Measurements from ENCODE around the gene CRKL.

CRKL gene

DNA sequence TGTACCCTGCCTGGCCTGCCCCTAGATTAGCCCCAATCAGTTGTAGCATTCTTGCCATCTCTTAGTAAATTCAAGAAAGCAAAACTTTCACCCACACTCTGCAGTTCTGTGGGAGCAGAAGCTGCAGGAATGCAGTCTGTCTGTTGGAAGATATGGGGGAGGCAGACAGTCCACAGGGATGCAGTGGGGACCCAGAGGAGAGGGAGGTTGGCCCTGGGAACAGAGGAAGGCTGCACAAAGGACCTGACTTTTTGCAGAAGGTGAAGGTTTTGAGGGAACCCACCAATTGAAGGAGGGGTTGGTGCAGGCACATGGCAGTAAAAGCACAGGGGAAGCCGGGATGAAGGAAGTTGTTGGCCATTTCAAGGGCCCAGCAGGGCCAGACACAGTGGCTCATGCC, 41.9 kb upstream of the CRKL start:
- TF ChIP-seq, protein P1, sequence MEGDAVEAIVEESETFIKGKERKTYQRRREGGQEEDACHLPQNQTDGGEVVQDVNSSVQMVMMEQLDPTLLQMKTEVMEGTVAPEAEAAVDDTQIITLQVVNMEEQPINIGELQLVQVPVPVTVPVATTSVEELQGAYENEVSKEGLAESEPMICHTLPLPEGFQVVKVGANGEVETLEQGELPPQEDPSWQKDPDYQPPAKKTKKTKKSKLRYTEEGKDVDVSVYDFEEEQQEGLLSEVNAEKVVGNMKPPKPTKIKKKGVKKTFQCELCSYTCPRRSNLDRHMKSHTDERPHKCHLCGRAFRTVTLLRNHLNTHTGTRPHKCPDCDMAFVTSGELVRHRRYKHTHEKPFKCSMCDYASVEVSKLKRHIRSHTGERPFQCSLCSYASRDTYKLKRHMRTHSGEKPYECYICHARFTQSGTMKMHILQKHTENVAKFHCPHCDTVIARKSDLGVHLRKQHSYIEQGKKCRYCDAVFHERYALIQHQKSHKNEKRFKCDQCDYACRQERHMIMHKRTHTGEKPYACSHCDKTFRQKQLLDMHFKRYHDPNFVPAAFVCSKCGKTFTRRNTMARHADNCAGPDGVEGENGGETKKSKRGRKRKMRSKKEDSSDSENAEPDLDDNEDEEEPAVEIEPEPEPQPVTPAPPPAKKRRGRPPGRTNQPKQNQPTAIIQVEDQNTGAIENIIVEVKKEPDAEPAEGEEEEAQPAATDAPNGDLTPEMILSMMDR (IDR thresholded peaks at IDR 0.05): no peak
- H3K36me3 ChIP-seq (ENCODE audit: control insufficient read depth, insufficient read depth, low read length): no peaks in the 10 kb centered on the region
- H3K4me2 ChIP-seq (ENCODE audit: low read length): no peak overlapping the region
- no peaks in the 10 kb centered on the region for H3K4me1 ChIP-seq
- no peaks in the 10 kb centered on the region for H3K9me3 ChIP-seq (ENCODE audit: control insufficient read depth, low read length)
- no peaks in the 10 kb centered on the region for H3K79me2 ChIP-seq
- no peak overlapping the region for H2AFZ ChIP-seq
- no peak overlapping the region for H3K9ac ChIP-seq
- no peak overlapping the region for H3K4me3 ChIP-seq (ENCODE audit: low read depth, low read length)
- H3K27me3 ChIP-seq (ENCODE audit: control insufficient read depth, insufficient read depth, low read length): no peaks in the 10 kb centered on the region
- H3K27ac ChIP-seq: no peak overlapping the region

DNA sequence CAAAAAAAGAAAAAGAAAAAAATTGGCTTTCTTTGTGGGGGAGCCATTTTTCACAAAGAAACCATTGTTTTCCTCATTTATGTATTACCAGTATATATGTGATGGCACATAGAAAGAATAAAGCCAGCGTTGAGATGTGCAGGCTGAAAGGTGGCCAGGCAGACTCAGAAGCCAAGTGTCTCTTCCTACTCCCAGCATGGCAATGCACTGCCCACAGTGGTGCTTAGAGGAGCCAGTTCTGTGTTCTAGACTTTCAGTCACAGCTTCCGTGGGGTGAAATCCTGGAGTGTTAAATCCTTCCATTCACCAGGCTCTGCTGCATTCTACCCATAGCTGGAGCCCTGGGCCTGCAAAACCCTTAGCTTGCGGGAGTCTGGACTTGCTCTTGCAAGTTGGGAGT, 39.5 kb upstream of the CRKL start:
- no peak overlapping the region for H3K4me2 ChIP-seq (ENCODE audit: low read length)
- no peaks in the 10 kb centered on the region for H3K9me3 ChIP-seq (ENCODE audit: control insufficient read depth, low read length)
- no peak overlapping the region for H3K4me3 ChIP-seq (ENCODE audit: low read depth, low read length)
- no peaks in the 10 kb centered on the region for H3K79me2 ChIP-seq
- TF ChIP-seq, protein P1 (IDR thresholded peaks at IDR 0.05): no peak
- no peak overlapping the region for H2AFZ ChIP-seq
- no peaks in the 10 kb centered on the region for H3K36me3 ChIP-seq (ENCODE audit: control insufficient read depth, insufficient read depth, low read length)
- H3K27me3 ChIP-seq (ENCODE audit: control insufficient read depth, insufficient read depth, low read length): no peaks in the 10 kb centered on the region
- no peak overlapping the region for H3K9ac ChIP-seq
- no peaks in the 10 kb centered on the region for H3K4me1 ChIP-seq
- no peak overlapping the region for H3K27ac ChIP-seq

DNA sequence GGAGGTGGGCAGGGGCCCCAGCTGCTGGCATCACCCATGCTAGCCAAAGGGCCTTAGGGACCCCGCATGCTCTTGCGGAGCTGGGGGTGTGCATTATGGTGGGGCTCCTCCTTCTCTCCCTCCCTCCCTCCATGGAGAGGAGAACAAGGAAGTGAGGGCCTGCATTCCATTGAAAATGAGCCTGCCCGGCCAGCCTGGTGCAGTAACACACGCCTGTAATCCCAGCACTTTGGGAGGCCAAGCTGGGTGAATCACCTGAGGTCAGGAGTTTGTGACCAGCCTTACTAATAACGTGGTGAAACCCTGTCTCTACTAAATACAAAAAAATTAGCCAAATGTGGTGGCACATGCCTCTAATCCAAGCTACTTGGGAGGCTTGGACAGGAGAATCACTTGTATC, 36.0 kb upstream of the CRKL start:
- no peaks in the 10 kb centered on the region for H3K4me1 ChIP-seq
- H2AFZ ChIP-seq: no peak overlapping the region
- no peak overlapping the region for H3K4me3 ChIP-seq (ENCODE audit: low read depth, low read length)
- H3K27me3 ChIP-seq (ENCODE audit: control insufficient read depth, insufficient read depth, low read length): no peaks in the 10 kb centered on the region
- no peak overlapping the region for H3K9ac ChIP-seq
- TF ChIP-seq, protein P1 (IDR thresholded peaks at IDR 0.05): no peak
- H3K9me3 ChIP-seq (ENCODE audit: control insufficient read depth, low read length): no peaks in the 10 kb centered on the region
- H3K36me3 ChIP-seq (ENCODE audit: control insufficient read depth, insufficient read depth, low read length): no peaks in the 10 kb centered on the region
- no peaks in the 10 kb centered on the region for H3K79me2 ChIP-seq
- H3K27ac ChIP-seq: no peak overlapping the region
- no peak overlapping the region for H3K4me2 ChIP-seq (ENCODE audit: low read length)

DNA sequence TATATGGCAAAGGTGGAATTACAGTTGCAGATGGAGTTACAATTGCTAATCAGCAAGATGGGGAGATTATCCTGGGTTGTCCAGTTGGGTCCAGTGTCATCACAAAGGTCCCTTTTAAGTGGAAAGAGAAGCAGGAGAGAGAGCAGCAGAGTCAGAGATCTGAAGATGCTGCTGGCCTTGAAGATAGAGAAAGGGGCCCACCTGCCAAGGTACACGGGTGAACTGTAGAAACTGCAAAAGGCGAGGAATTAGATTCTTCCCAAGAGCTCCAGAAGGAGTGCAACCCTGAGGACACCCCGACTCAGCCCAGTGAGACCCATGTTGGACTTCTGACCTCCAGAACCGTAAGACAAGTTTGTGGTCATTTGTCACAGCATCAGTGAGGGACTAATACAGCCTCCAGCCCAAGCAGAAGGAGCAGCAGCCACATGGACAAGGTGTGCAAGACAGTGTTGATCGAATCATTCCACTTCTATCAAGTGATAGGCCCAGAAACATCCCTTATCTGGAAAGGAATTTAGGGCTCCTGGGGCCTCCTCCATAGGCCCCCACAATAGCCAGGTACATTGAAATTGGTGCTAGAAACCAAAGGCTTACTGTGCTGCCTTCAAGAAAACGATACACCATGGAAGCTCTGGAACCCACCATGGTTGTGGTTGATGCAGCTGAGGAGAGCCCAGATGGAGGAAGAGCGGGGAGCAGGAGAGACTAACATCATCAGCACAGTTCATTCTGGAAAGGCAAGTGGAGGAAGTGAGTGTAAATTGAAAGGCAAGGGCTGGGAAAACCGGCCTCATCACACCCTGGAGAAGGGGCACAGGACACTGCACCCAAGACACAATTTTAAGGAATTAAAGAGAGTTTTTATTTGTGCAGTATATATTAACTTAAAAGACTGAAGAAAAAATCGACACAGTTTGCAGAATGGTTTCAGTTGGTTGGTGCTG, 35.1 kb upstream of the CRKL start:
- Histone ChIP-seq H3K4me2 (ENCODE audit: low read length) (no peak overlapping the region), H3K4me3 (ENCODE audit: low read depth, low read length) (no peak overlapping the region), H3K9ac (no peak overlapping the region), H3K4me1 (no peaks in the 10 kb centered on the region), H3K27ac (no peak overlapping the region), H3K36me3 (ENCODE audit: control insufficient read depth, insufficient read depth, low read length) (no peaks in the 10 kb centered on the region), H3K79me2 (no peaks in the 10 kb centered on the region), H2AFZ (no peak overlapping the region), H3K9me3 (ENCODE audit: control insufficient read depth, low read length) (no peaks in the 10 kb centered on the region), H3K27me3 (ENCODE audit: control insufficient read depth, insufficient read depth, low read length) (no peaks in the 10 kb centered on the region)
- TF ChIP-seq, protein P1 (IDR thresholded peaks at IDR 0.05): no peak

DNA sequence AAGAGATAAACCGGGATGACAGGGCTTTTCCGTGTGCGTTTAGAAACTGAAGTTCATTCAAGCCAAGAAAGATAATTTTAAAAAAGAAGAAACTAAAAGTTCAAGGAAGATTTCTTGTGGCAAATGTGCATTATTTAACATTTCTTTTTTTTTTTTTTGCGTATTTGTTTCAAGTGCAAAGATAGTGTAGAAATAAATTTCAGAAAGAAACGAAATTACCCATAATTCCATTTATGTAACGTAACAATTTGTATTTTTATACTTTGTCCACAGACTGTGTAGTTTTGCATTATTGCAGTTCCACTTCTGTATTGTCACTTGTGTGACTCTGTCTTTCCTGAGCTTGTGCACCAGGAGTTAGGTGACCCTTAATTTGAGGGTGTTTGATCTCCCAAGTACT, 34.4 kb upstream of the CRKL start:
- Histone ChIP-seq H2AFZ (no peak overlapping the region), H3K4me3 (ENCODE audit: low read depth, low read length) (no peak overlapping the region), H3K9ac (no peak overlapping the region), H3K36me3 (ENCODE audit: control insufficient read depth, insufficient read depth, low read length) (no peaks in the 10 kb centered on the region), H3K27me3 (ENCODE audit: control insufficient read depth, insufficient read depth, low read length) (no peaks in the 10 kb centered on the region), H3K79me2 (no peaks in the 10 kb centered on the region), H3K4me1 (no peaks in the 10 kb centered on the region), H3K9me3 (ENCODE audit: control insufficient read depth, low read length) (no peaks in the 10 kb centered on the region), H3K4me2 (ENCODE audit: low read length) (no peak overlapping the region), H3K27ac (no peak overlapping the region)
- TF ChIP-seq, protein P1 (IDR thresholded peaks at IDR 0.05): no peak

Data from parathyroid adenoma (tissue), 2 donors.